Head of caudate nucleus (tissue), 42 donors: ENCODE data around the gene FADS6.

Experiments used
- DNase-seq, 42 donors: peaks; one replicate each; pipeline versions ENCODE4 v3.0.0 to v3.0.0-alpha.2; 2020 to 2021; ENCODE audit warnings: mixed read lengths in 7 of 42
- intact Hi-C: fragments of 100-400 bp; cut with DNase I; formaldehyde crosslinking; loops from one replicate; pipeline ENCODE4 v1.15.0; 2022

The FADS6 gene

DNA sequence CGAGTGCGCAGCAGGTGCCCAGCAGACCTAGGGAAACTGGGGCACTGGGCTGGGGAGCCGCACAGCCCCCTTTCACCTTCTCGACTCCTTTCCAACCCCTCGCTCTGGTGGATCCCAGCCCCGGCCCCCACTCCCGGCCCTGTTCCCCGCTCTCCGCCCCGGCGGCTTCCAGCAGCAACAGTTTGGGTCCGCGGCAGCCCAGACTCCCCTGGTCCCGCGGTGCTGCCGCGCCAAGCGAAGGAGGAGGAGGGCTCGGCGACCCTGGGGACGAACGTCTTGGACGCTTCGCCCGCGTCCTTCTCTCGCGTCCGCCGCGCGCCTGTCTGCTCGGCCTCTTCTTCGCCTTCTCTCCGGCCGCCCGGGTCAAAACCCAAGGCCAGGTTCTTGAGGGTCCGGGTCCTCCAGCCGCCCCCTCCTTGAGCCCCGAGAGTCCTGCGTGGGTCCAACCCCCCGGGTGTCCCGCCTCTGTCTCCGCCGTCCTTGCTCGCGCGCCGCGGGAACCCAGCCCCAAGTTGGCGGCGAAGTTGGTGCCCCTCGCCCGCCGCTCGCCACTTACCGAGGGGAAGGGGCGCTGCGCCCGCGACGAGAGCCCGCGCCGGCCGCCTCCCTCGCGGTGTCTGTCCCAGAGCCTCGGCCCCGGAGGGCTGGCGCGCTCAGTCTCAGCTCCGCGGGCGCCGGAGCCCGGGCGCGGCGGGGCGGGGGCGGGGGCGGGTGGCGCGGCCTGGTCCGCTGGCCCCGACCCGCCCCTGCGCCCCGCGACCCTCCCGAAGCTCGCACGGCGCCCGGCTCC lies 32.4 kb downstream of the FADS6 start:
- DNase-seq, result no peak
- intact Hi-C loops, result no loop called here

DNA sequence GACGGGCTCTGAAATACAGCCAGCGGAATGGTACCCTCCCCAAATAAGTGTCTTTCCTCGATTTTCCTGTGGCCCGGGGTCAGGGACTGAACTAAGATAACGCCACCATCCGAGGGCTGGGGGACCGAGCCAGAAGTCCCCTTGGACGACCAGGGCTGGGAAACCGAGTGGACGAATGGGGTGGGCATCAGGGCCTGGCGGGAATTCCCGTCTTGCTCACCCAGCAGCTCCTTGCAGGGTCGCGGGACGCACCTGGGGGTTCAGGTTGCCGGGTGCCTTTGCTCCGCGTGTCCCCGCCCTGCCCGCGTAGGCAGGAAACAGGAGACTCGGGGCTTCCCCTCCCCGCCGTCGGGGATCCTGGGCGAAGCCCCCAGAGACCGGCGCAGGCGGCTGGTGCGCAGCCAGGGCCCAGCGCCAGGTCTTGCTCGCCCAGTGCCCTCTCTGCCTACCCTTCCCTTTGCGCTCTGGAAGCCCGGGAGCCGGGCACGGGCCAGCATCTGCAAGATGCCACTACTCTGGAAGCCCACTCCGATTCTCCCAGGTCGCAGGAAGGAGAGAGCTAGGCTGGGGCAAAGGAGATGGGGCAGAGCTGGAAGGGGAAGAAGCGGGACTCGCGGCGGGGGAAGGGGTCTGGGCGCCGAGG lies 33.1 kb downstream of the FADS6 start:
- no peak for DNase-seq
- intact Hi-C loops, result no loop called here

- intact Hi-C loops, result no loop called here
- peak in 1 of 42 donors; percentile 32 for DNase-seq
These were observed 33.8 kb downstream of the FADS6 start, which contains the start of gene GRIN2C for GRCh38 chr17:74859459-74860228. Gene GRIN2C (minus strand): TSS chr17:74859885. CDS start chr17:74855092, 4,793 bp downstream.

- intact Hi-C loops, result no loop called here
- no peak for DNase-seq
These were observed 34.6 kb downstream of the FADS6 start for GRCh38 chr17:74858672-74859458.

GRCh38 chr17:74857191-74857590 lies 36.2 kb downstream of the FADS6 start:
- DNase-seq, result no peak
- intact Hi-C loops, result no loop called here

DNA sequence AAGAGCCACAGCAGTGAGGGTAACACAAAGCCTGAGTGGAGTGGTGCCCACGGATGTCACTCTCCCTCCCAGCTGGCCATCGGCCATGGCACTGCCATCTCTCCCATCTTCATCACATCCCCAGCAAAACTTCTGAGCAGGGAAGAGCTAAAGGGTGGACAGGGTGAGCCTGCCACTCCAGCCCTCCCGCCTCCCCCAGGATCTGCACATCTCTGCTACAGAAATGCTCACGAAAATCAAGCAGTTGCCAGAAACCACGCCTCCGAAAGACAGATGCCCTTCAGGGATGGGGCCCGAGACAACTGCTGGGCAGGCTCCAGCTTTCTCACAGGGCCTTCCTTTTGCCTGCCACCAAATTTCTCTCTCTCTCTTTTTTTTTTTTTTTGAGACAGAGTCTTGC lies 37.3 kb downstream of the FADS6 start:
- intact Hi-C loops, result no loop called here
- no peak for DNase-seq

DNA sequence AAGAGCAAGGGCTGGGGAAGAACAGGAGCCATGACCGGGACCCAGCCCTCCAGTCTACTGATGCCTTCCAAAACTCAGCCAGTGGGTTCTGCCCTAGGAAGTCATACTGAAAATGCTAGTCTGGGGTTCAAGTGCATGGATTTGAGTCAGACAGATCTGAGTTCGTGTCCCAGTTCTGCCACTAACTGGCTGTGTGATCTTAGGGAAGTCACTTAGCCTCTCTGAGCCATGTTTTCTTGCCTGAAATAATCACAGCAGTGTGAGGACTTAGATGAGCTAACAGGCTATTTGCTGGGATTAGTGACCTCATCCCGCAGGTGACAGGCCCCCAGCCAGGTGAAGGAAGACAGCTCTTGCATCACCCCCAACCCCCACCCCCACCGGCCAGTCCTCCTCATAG lies 38.1 kb downstream of the FADS6 start:
- DNase-seq, result no peak
- intact Hi-C loops, result no loop called here

GRCh38 chr17:74854792-74855191 lies 38.6 kb downstream of the FADS6 start:
- intact Hi-C loops, result no loop called here
- no peak for DNase-seq

DNA sequence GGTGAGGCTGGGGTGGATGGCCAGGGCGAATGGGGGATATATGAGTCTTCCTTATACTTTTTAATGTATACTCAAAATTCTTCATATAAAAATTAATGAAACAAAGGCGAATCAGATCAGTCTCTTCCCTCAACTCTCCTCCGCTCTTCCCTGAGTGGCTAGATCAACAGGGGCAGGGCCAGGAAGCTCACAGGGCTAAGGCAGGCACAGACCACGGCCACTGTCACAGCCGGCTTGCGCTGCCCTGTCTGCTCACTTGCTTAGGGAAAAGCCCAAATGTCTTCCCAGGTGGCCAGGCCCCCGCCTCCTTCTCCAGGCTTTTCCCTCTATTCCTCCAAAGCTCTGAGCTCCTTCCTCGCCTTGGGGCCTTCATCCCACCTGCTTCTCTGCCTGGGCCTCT lies 39.8 kb downstream of the FADS6 start:
- intact Hi-C loops, result no loop called here
- DNase-seq, result no peak

DNA sequence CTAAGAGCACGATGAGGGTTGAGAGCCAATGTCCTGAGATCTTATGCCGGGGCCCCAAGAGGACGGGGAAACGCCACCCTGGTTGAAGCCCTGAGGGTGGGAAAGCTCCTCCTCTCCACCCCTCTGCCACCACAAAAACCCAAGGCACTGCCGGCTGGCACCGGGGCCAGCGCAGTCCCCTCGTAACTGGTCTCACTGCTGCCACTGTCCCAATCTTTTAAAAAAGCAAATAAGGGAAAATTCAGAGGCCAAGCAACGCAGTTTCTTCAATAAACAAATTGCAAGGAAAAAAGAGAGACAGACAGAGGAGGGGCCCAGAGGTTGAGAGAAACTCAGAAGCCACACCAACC lies 40.4 kb downstream of the FADS6 start:
- DNase-seq, result no peak
- intact Hi-C loops, result no loop called here

GRCh38 chr17:74852237-74853047 lies 41.0 kb downstream of the FADS6 start:
- DNase-seq, result no peak
- intact Hi-C loops, result no loop called here

- intact Hi-C loops, result no loop called here
- DNase-seq, result no peak
These were observed 41.7 kb downstream of the FADS6 start for GRCh38 chr17:74851612-74852236.

DNA sequence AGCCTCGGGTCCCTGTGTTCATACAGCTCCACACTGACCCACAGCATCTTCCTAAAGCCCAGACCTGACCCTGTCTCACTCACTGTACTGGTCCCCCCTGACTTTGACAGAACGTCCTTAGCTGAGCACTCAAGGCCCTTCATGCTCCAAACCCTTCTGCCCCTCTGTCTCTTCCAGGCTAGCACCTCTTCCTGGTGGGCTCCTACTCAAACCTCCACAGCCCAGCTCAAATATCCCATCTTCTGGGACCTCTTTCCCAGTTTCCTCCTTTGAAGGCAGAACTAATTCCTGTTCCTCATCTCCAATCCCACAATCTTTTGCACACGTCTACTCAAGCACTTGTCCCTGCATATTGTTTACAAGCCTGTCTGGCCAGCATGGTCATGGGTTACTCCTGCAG lies 42.5 kb downstream of the FADS6 start:
- DNase-seq, result no peak
- intact Hi-C loops, result no loop called here

DNA sequence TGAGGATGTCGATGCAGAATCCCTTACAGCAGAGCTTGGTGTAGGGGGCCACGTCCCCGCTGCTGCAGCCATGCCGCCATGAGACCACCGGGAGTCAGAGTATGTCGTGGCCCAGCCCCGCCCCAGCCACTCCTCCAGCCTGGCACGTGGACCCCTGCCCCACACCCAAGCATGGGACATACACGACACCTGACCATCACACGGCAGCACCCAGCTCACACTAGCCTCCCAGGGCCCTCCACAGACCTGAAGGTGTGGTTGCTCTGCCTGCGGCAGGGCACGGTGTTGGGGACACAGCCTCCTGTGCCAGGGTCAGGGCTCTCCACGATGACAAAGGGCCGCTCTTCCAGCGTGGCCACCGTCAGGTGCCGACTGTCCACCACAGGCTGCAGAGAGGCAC lies 43.1 kb downstream of the FADS6 start:
- DNase-seq, result no peak
- intact Hi-C loops, result no loop called here

- intact Hi-C loops, result no loop called here
These were observed 44.6 kb downstream of the FADS6 start for GRCh38 chr17:74848656-74849399.

DNA sequence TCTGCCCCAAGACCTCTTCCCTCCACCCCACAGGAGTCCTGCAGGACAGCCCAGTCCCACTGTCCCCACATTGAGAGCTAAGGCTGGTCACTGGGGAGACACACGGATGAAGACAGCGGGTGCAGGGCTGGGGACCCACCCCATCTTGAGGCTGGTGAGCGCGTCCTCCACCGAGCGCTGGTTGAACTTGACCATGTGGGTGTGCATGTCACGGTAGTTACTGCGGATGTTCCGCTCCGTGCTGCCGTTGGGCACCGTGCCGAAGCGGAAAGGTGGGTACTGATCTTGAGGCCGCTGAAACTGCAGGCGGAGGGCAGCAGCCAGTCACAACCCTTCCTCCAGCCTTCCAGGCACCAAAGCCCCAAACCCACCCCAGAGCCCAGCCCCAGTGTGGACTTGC lies 46.8 kb downstream of the FADS6 start:
- no peak for DNase-seq
- intact Hi-C loops, result no loop called here

More at GRCh38 chr17:74848656-74849399, 44.6 kb downstream of the FADS6 start:
- DNase-seq, result no peak

- intact Hi-C loops, result no loop called here
- no peak for DNase-seq
These were observed 50.1 kb downstream of the FADS6 start for GRCh38 chr17:74843352-74843627.
